HEK293 (cell line): ENCODE results near the gene SYNE1.

Experiments
- CTCF ChIA-PET: fragments of 350-600 bp; formaldehyde crosslinking; extraction: SDS; loops from one replicate; lab custom pipeline; 2021; ENCODE audit warnings: antibody characterized with exemption; lab: Yijun Ruan, JAX
- POLR2A ChIA-PET: fragments of 300-600 bp; formaldehyde crosslinking; extraction: SDS; loops from one replicate; lab custom pipeline; 2020; ENCODE audit warnings: antibody characterized with exemption, inconsistent platforms; lab: Yijun Ruan, JAX
- H3K27ac ChIP-seq: fragments of 200-500 bp; sonication (Bioruptor generic); 2 replicates; pipeline ENCODE4 v1.5.1; 2014; ENCODE audit warnings: low read depth, low read length, control low read depth, inconsistent platforms; ENCODE audit errors: extremely low read depth
- H3K36me3 ChIP-seq, 2 experiments: fragments of 200-500 bp in 1 of 2; sonication (Bioruptor generic) in 1 of 2; 1 replicate in 1 of 2; 2 replicates in 1 of 2; pipeline ENCODE4 v1.5.1; 2014 to 2017; ENCODE audit warnings: inconsistent platforms in 2 of 2, low read length in 2 of 2; ENCODE audit not compliant: control insufficient read depth in 2 of 2, insufficient read depth in 1 of 2
- H3K4me1 ChIP-seq: fragments of 200-500 bp; sonication (Bioruptor generic); 2 replicates; pipeline ENCODE4 v1.5.1; 2014; ENCODE audit warnings: mild to moderate bottlenecking, low read length, inconsistent platforms; ENCODE audit not compliant: control insufficient read depth, insufficient read depth
- H3K4me3 ChIP-seq: 2 replicates; pipeline ENCODE4 v1.5.1; 2011; ENCODE audit warnings: low read depth, mild to moderate bottlenecking, control low read depth, low read length, moderate library complexity
- H3K9me3 ChIP-seq: fragments of 200-500 bp; sonication (Bioruptor generic); 2 replicates; pipeline ENCODE4 v1.5.1; 2014; ENCODE audit warnings: low read depth, low read length, inconsistent platforms; ENCODE audit not compliant: control insufficient read depth, insufficient read depth
- BCL11B ChIP-seq: fragments of 450-650 bp; formaldehyde crosslinking; IDR thresholded peaks from 2 replicates; pipeline ENCODE4 v1.5.1; 2016; ENCODE audit warnings: low read depth, missing biosample characterization, missing genetic modification characterization
- BCL6B ChIP-seq: fragments of 450-650 bp; formaldehyde crosslinking; IDR thresholded peaks from 2 replicates; pipeline ENCODE4 v1.5.1; 2017; ENCODE audit warnings: missing biosample characterization, missing genetic modification characterization
- KLF1 ChIP-seq: fragments of 450-650 bp; formaldehyde crosslinking; IDR thresholded peaks from 2 replicates; pipeline ENCODE4 v1.5.1; 2016; ENCODE audit warnings: missing biosample characterization, missing genetic modification characterization
- KLF10 ChIP-seq: fragments of 450-650 bp; IDR thresholded peaks from 2 replicates; pipeline ENCODE4 v1.5.1; 2018; ENCODE audit warnings: missing biosample characterization, mild to moderate bottlenecking, missing genetic modification characterization
- MYNN ChIP-seq: fragments of 450-650 bp; formaldehyde crosslinking; IDR thresholded peaks from 2 replicates; pipeline ENCODE4 v1.5.1; 2016; ENCODE audit warnings: missing biosample characterization, missing genetic modification characterization, borderline replicate concordance
- REST ChIP-seq: fragments of 450-650 bp; formaldehyde crosslinking; IDR thresholded peaks from 2 replicates; pipeline ENCODE4 v1.5.1; 2016; ENCODE audit warnings: missing biosample characterization, missing genetic modification characterization
- SCRT2 ChIP-seq: fragments of 450-650 bp; formaldehyde crosslinking; IDR thresholded peaks from 2 replicates; pipeline ENCODE4 v1.5.1; 2016; ENCODE audit warnings: missing biosample characterization, missing genetic modification characterization
- SETDB1 ChIP-seq: IDR thresholded peaks from one replicate; pipeline ENCODE4 v1.6.1; 2017; ENCODE audit warnings: mild to moderate bottlenecking, low read length, moderate library complexity, mixed read lengths; ENCODE audit not compliant: insufficient read length
- TCF7L2 ChIP-seq: IDR thresholded peaks from 2 replicates; pipeline ENCODE4 v1.6.1; 2011; ENCODE audit warnings: low read depth, mild to moderate bottlenecking, inconsistent platforms, low read length, moderate library complexity, borderline replicate concordance
- ZBTB26 ChIP-seq: fragments of 450-650 bp; formaldehyde crosslinking; optimal IDR thresholded peaks from 2 replicates; pipeline ENCODE3; 2016; ENCODE audit warnings: missing biosample characterization, mild to moderate bottlenecking, missing genetic modification characterization
- ZNF239 ChIP-seq: fragments of 450-650 bp; formaldehyde crosslinking; IDR thresholded peaks from 2 replicates; pipeline ENCODE4 v1.5.1; 2016; ENCODE audit warnings: missing biosample characterization, missing genetic modification characterization
- ZNF311 ChIP-seq: fragments of 450-650 bp; formaldehyde crosslinking; IDR thresholded peaks from 2 replicates; pipeline ENCODE4 v1.5.1; 2017; ENCODE audit warnings: missing biosample characterization, missing genetic modification characterization, borderline replicate concordance
- ZNF426 ChIP-seq: fragments of 450-650 bp; formaldehyde crosslinking; IDR thresholded peaks from 2 replicates; pipeline ENCODE4 v1.5.1; 2017; ENCODE audit warnings: missing biosample characterization, missing genetic modification characterization, mild to moderate bottlenecking, inconsistent platforms, moderate library complexity
- ZNF501 ChIP-seq: fragments of 450-650 bp; formaldehyde crosslinking; IDR thresholded peaks from 2 replicates; pipeline ENCODE4 v1.5.1; 2016; ENCODE audit warnings: missing biosample characterization, missing genetic modification characterization
- ZNF521 ChIP-seq: fragments of 450-650 bp; formaldehyde crosslinking; IDR thresholded peaks from 2 replicates; pipeline ENCODE4 v1.5.1; 2017; ENCODE audit warnings: missing biosample characterization, mild to moderate bottlenecking, missing genetic modification characterization
- ZNF561 ChIP-seq: fragments of 450-650 bp; IDR thresholded peaks from 2 replicates; pipeline ENCODE4 v1.5.1; 2018; ENCODE audit warnings: missing biosample characterization, missing genetic modification characterization, borderline replicate concordance
- ZNF701 ChIP-seq: fragments of 450-650 bp; formaldehyde crosslinking; IDR thresholded peaks from 2 replicates; pipeline ENCODE4 v1.5.1; 2016; ENCODE audit warnings: missing biosample characterization, missing genetic modification characterization
- ZNF747 ChIP-seq: fragments of 450-650 bp; formaldehyde crosslinking; IDR thresholded peaks from 2 replicates; pipeline ENCODE4 v1.5.1; 2016; ENCODE audit warnings: missing biosample characterization, missing genetic modification characterization
- ZNF76 ChIP-seq: fragments of 450-650 bp; formaldehyde crosslinking; IDR thresholded peaks from 2 replicates; pipeline ENCODE4; 2016; ENCODE audit warnings: low read depth, missing biosample characterization, missing genetic modification characterization, borderline replicate concordance
- ZNF837 ChIP-seq: fragments of 450-650 bp; formaldehyde crosslinking; IDR thresholded peaks from 2 replicates; pipeline ENCODE4 v1.5.1; 2016; ENCODE audit warnings: missing biosample characterization, missing genetic modification characterization
- ZSCAN16 ChIP-seq: fragments of 450-650 bp; formaldehyde crosslinking; IDR thresholded peaks from 2 replicates; pipeline ENCODE4 v1.5.1; 2016; ENCODE audit warnings: missing biosample characterization, missing genetic modification characterization
- ZSCAN5A ChIP-seq: fragments of 450-650 bp; formaldehyde crosslinking; IDR thresholded peaks from 2 replicates; pipeline ENCODE4 v1.5.1; 2016; ENCODE audit warnings: missing biosample characterization, missing genetic modification characterization
- ZXDB ChIP-seq: fragments of 450-650 bp; formaldehyde crosslinking; IDR thresholded peaks from 2 replicates; pipeline ENCODE4 v1.5.1; 2016; ENCODE audit warnings: missing biosample characterization, missing genetic modification characterization

The SYNE1 gene

GRCh38 chr6:152229330-152229729, 407.8 kb downstream of the SYNE1 start:
- POLR2A ChIA-PET, result no interaction called here

GRCh38 chr6:152226119-152226518, 411.0 kb downstream of the SYNE1 start:
- H3K36me3 ChIP-seq, result peaks cover 4 to 48% of the 10 kb centered on the region in 2 experiments; a peak in 2 of 3 replicates
- CTCF ChIA-PET, result interaction anchor here (0.6 to 1.3 kb wide), 4 partner anchors 20 to 113 kb away, joined by 3 to 4 read pairs (median 4); no protein-coding TSS in a partner anchor
- no peak overlapping the region for H3K27ac ChIP-seq
- no peak overlapping the region for H3K4me3 ChIP-seq
- no peaks in the 10 kb centered on the region for H3K4me1 ChIP-seq
- no peaks in the 10 kb centered on the region for H3K9me3 ChIP-seq
- no peak for TF ChIP-seq KLF10 (tag by site-specific recombination)
- no peak for TF ChIP-seq ZNF521 (tag by site-specific recombination)
- no peak for TF ChIP-seq ZSCAN16 (tag by site-specific recombination)
- no peak for TF ChIP-seq ZNF747
- no peak for TF ChIP-seq ZNF837 (tag by site-specific recombination)
- TF ChIP-seq ZNF501 (tag by site-specific recombination), result no peak
- TF ChIP-seq ZSCAN5A (tag by site-specific recombination), result no peak
- no peak for TF ChIP-seq ZNF426
- TF ChIP-seq ZNF239 (tag by site-specific recombination), result no peak
- TF ChIP-seq ZBTB26 (tag by site-specific recombination), result no peak
- TF ChIP-seq BCL6B, result no peak
- no peak for TF ChIP-seq ZXDB (tag by site-specific recombination)
- no peak for TF ChIP-seq ZNF561 (tag by site-specific recombination)
- no peak for TF ChIP-seq BCL11B (tag by site-specific recombination)
- TF ChIP-seq KLF1, result no peak
- TF ChIP-seq SETDB1, result no peak
- POLR2A ChIA-PET, result no interaction called here

More at GRCh38 chr6:152229330-152229729, 407.8 kb downstream of the SYNE1 start:
- Histone ChIP-seq H3K9me3 (no peaks in the 10 kb centered on the region), H3K36me3 (peaks cover 4 to 32% of the 10 kb centered on the region in 2 experiments), H3K4me1 (no peaks in the 10 kb centered on the region), H3K27ac (no peak overlapping the region), H3K4me3 (no peak overlapping the region)
- CTCF ChIA-PET, result no interaction called here
- TF ChIP-seq TCF7L2, result no peak
- TF ChIP-seq MYNN, result no peak
- no peak for TF ChIP-seq ZNF701 (tag by site-specific recombination)
- no peak for TF ChIP-seq ZNF76
- no peak for TF ChIP-seq REST
- 0 out of 2 replicates have a peak, but pooled peaks have one; percentile 18 for TF ChIP-seq SCRT2 (tag by site-specific recombination)
- no peak for TF ChIP-seq ZNF311 (tag by site-specific recombination)
- no peak for TF ChIP-seq ZNF426
